ENCODE measurements around the gene CYP2W1. TPM values are rescaled to one million over a fixed set of nuclear protein-coding genes. Genes with fewer than 3 reads are reported as not detected.

The CYP2W1 gene
- total RNA-seq, 1 donor from 2014 or later: 15.3 TPM

GRCh38 chr7:949021-949934, 33.7 kb upstream of the CYP2W1 start:
- no peak for DNase-seq (ENCODE audit: extremely low spot score, unreplicated experiment)
- H3K4me1 Mint-ChIP-seq (ENCODE audit: unreplicated experiment): no peaks in the 10 kb centered on the region

GRCh38 chr7:951881-952547, 31.0 kb upstream of the CYP2W1 start:
- no peak for TF ChIP-seq CTCF (conservative IDR thresholded peaks at IDR 0.05)
- H3K9me3 Mint-ChIP-seq: no peaks in the 10 kb centered on the region
- peaks cover 14% of the 10 kb centered on the region for H3K27me3 Mint-ChIP-seq
- H3K36me3 Mint-ChIP-seq: no peaks in the 10 kb centered on the region
- no peaks in the 10 kb centered on the region for H3K4me1 Mint-ChIP-seq (ENCODE audit: unreplicated experiment)
- H3K4me3 Mint-ChIP-seq: no peak overlapping the region
- no peak overlapping the region for H3K27ac Mint-ChIP-seq
- no peak for DNase-seq (ENCODE audit: extremely low spot score, unreplicated experiment)

More at GRCh38 chr7:949021-949934, 33.7 kb upstream of the CYP2W1 start:
- H3K27me3 Mint-ChIP-seq: peaks cover 3% of the 10 kb centered on the region
- no peak for TF ChIP-seq CTCF (conservative IDR thresholded peaks at IDR 0.05)
- H3K27ac Mint-ChIP-seq: no peak overlapping the region
- no peaks in the 10 kb centered on the region for H3K9me3 Mint-ChIP-seq
- H3K36me3 Mint-ChIP-seq: no peaks in the 10 kb centered on the region
- no peak overlapping the region for H3K4me3 Mint-ChIP-seq

- no peak for DNase-seq (ENCODE audit: extremely low spot score, unreplicated experiment)
- Mint-ChIP-seq H3K4me3 (peak overlapping the region; percentile 54), H3K27ac (no peak overlapping the region), H3K36me3 (no peaks in the 10 kb centered on the region), H3K9me3 (no peaks in the 10 kb centered on the region), H3K4me1 (ENCODE audit: unreplicated experiment) (no peaks in the 10 kb centered on the region), H3K27me3 (peaks cover 14% of the 10 kb centered on the region)
- no peak for TF ChIP-seq CTCF (conservative IDR thresholded peaks at IDR 0.05)
Measured at GRCh38 chr7:952548-953441, 30.2 kb upstream of the CYP2W1 start.

- no peak for TF ChIP-seq CTCF (conservative IDR thresholded peaks at IDR 0.05)
- Mint-ChIP-seq H3K27ac (no peak overlapping the region), H3K9me3 (no peaks in the 10 kb centered on the region), H3K4me3 (peak overlapping the region; percentile 28), H3K4me1 (ENCODE audit: unreplicated experiment) (no peaks in the 10 kb centered on the region), H3K27me3 (peaks cover 14% of the 10 kb centered on the region), H3K36me3 (no peaks in the 10 kb centered on the region)
- DNase-seq (ENCODE audit: extremely low spot score, unreplicated experiment): no peak
Measured at GRCh38 chr7:953547-954327, 29.2 kb upstream of the CYP2W1 start.
